Dendritic cell treated with granulocyte-macrophage colony-stimulating factor and Interleukin-4, amounts not matched to agents 40 ng/mL and 50 ng/mL, for 4 days (primary cell): Measurements from ENCODE around the gene PKD1.

Source experiments
- H3K27ac Mint-ChIP-seq: one replicate; pipeline ENCODE4 v1.8.0; 2022; ENCODE audit warnings: mild to moderate bottlenecking, mixed read lengths
- H3K27me3 Mint-ChIP-seq: one replicate; pipeline ENCODE4 v1.8.0; 2022; ENCODE audit warnings: mild to moderate bottlenecking, mixed read lengths
- H3K36me3 Mint-ChIP-seq: one replicate; pipeline ENCODE4 v1.8.0; 2022; ENCODE audit warnings: low read depth, mixed read lengths
- H3K4me1 Mint-ChIP-seq: one replicate; pipeline ENCODE4 v1.8.0; 2022; ENCODE audit warnings: low read depth, mixed read lengths
- H3K4me3 Mint-ChIP-seq: one replicate; pipeline ENCODE4 v1.8.0; 2022; ENCODE audit warnings: mild to moderate bottlenecking, moderate library complexity, mixed read lengths
- H3K9me3 Mint-ChIP-seq: one replicate; pipeline ENCODE4 v1.8.0; 2022; ENCODE audit warnings: mixed read lengths
- intact Hi-C: fragments of 100-400 bp; cut with micrococcal nuclease; formaldehyde crosslinking; loops from one replicate; pipeline ENCODE4 v1.15.0; 2022

PKD1 gene

GRCh38 chr16:2040787-2041522 is 94.7 kb downstream of the PKD1 start:
- Mint-ChIP-seq H3K27me3 (peaks cover 10% of the 10 kb centered on the region), H3K27ac (no peak overlapping the region), H3K9me3 (no peaks in the 10 kb centered on the region), H3K36me3 (peaks cover 7% of the 10 kb centered on the region), H3K4me3 (no peak overlapping the region), H3K4me1 (peaks cover 38% of the 10 kb centered on the region)
- intact Hi-C loops: no loop called here

GRCh38 chr16:2040041-2040786 is 95.5 kb downstream of the PKD1 start:
- Mint-ChIP-seq H3K9me3 (no peaks in the 10 kb centered on the region), H3K27ac (no peak overlapping the region), H3K4me1 (peaks cover 38% of the 10 kb centered on the region), H3K36me3 (peaks cover 7% of the 10 kb centered on the region), H3K4me3 (no peak overlapping the region), H3K27me3 (peaks cover 10% of the 10 kb centered on the region)
- intact Hi-C loops: no loop called here

GRCh38 chr16:2039274-2040031 is 96.2 kb downstream of the PKD1 start:
- Mint-ChIP-seq H3K36me3 (peaks cover 7% of the 10 kb centered on the region), H3K27ac (no peak overlapping the region), H3K9me3 (no peaks in the 10 kb centered on the region), H3K27me3 (peaks cover 16% of the 10 kb centered on the region), H3K4me1 (peaks cover 32% of the 10 kb centered on the region), H3K4me3 (no peak overlapping the region)
- intact Hi-C loops: no loop called here
